Liver (tissue), 9 donors: ENCODE data around the gene SORCS2. TPM values are rescaled to one million over a fixed set of nuclear protein-coding genes. Genes with fewer than 3 reads are reported as not detected.

Experiments used
- DNase-seq: peaks from one replicate; pipeline ENCODE4 v3.0.0-alpha.2; 2017; ENCODE audit warnings: low spot score
- H3K27ac ChIP-seq, 2 donors: one replicate each; pipeline ENCODE4 v1.7.0; 2013; ENCODE audit warnings: inconsistent platforms in 2 of 2, low read length in 2 of 2, control low read depth in 1 of 2, low read depth in 1 of 2, mild to moderate bottlenecking in 1 of 2
- H3K27me3 ChIP-seq, 4 donors: one replicate each; pipeline versions ENCODE4 v1.6.1 to v1.7.0; 2013; ENCODE audit warnings: low read length in 3 of 4, inconsistent platforms in 1 of 4, mild to moderate bottlenecking in 1 of 4, moderate library complexity in 1 of 4; ENCODE audit not compliant: control insufficient read depth in 4 of 4, insufficient read depth in 4 of 4
- H3K36me3 ChIP-seq, 4 donors: one replicate each; pipeline versions ENCODE4 v1.6.1 to v1.7.0; 2013; ENCODE audit warnings: low read length in 3 of 4, mild to moderate bottlenecking in 3 of 4, low read depth in 1 of 4, moderate library complexity in 1 of 4; ENCODE audit not compliant: control insufficient read depth in 4 of 4, insufficient read depth in 3 of 4
- H3K4me1 ChIP-seq, 4 donors: one replicate each; pipeline versions ENCODE4 v1.6.1 to v1.7.0; 2013; ENCODE audit warnings: low read length in 3 of 4, mild to moderate bottlenecking in 3 of 4, moderate library complexity in 1 of 4; ENCODE audit not compliant: control insufficient read depth in 4 of 4, insufficient read depth in 4 of 4
- H3K4me3 ChIP-seq, 3 donors: one replicate each; pipeline versions ENCODE4 v1.6.1 to v1.7.0; 2013; ENCODE audit warnings: low read length in 3 of 3, control low read depth in 1 of 3, low read depth in 1 of 3, mild to moderate bottlenecking in 1 of 3
- H3K9ac ChIP-seq, 2 donors: one replicate each; pipeline ENCODE4 v1.7.0; 2013; ENCODE audit warnings: low read length in 2 of 2, mild to moderate bottlenecking in 2 of 2, moderate library complexity in 2 of 2, control low read depth in 1 of 2, low read depth in 1 of 2
- H3K9me3 ChIP-seq, 4 donors: one replicate each; pipeline versions ENCODE4 v1.6.1 to v1.7.0; 2013; ENCODE audit warnings: low read length in 3 of 4; ENCODE audit not compliant: control insufficient read depth in 4 of 4
- EGR1 ChIP-seq, 2 donors: IDR thresholded peaks; 2 replicates each; pipeline ENCODE4 v1.6.1; 2016 to 2018; ENCODE audit warnings: antibody characterized with exemption in 2 of 2, low read depth in 2 of 2
- FOXA1 ChIP-seq: IDR thresholded peaks from 2 replicates; pipeline ENCODE4 v1.6.1; 2016; ENCODE audit warnings: antibody characterized with exemption
- FOXA2 ChIP-seq: IDR thresholded peaks from 2 replicates; pipeline ENCODE4 v1.6.1; 2016; ENCODE audit warnings: antibody characterized with exemption
- GABPA ChIP-seq, 2 donors: IDR thresholded peaks in 1 of 2; conservative IDR thresholded peaks in 1 of 2; 2 replicates each; pipeline ENCODE4 v1.6.1; 2016; ENCODE audit warnings: antibody characterized with exemption in 2 of 2, mild to moderate bottlenecking in 1 of 2, moderate library complexity in 1 of 2
- HNF4A ChIP-seq, 2 donors: conservative IDR thresholded peaks; 2 replicates each; pipeline ENCODE4 v1.6.1; 2016; ENCODE audit warnings: antibody characterized with exemption in 2 of 2, mild to moderate bottlenecking in 2 of 2
- RAD21 ChIP-seq, 2 donors: IDR thresholded peaks; 2 replicates each; pipeline ENCODE4 v1.6.1; 2016; ENCODE audit warnings: antibody characterized with exemption in 2 of 2, mild to moderate bottlenecking in 2 of 2
- RXRA ChIP-seq, 2 donors: IDR thresholded peaks; 2 replicates each; pipeline ENCODE4 v1.6.1; 2017 to 2018; ENCODE audit warnings: antibody characterized with exemption in 2 of 2, mild to moderate bottlenecking in 1 of 2
- SP1 ChIP-seq: IDR thresholded peaks from 2 replicates; pipeline ENCODE4 v1.6.1; 2018; ENCODE audit warnings: antibody characterized with exemption, mild to moderate bottlenecking
- TAF1 ChIP-seq: conservative IDR thresholded peaks from 2 replicates; pipeline ENCODE4 v1.6.1; 2016; ENCODE audit warnings: antibody characterized with exemption, mild to moderate bottlenecking
- YY1 ChIP-seq: IDR thresholded peaks from 2 replicates; pipeline ENCODE4 v1.6.1; 2016; ENCODE audit warnings: antibody characterized with exemption, mild to moderate bottlenecking
- WGBS: extraction: QIAGEN DNeasy Blood & Tissue Kit; methylation state at CpG from one replicate; pipeline ENCODE4 v1.1.7; 2013; 5-methylcytosine and 5-hydroxymethylcytosine counted together
- polyA plus RNA-seq, 2 donors: library from polyadenylated mRNA; stranded (reverse) in 1 of 2; unstranded in 1 of 2; fragments of 200-250 nt in 1 of 2; fragments of >200 nt in 1 of 2; fragmentation: Nextera tagmentation in 1 of 2; extraction: Ambion mirVana in 1 of 2; gene quantifications; one replicate each; pipeline versions ENCODE4 v1.2.1 to v1.2.3, GENCODE V29; 2013 to 2015
- total RNA-seq, 2 donors: library from RNA; depleted of rRNA; stranded (reverse); fragments of >200 nt; gene quantifications; one replicate each; pipeline ENCODE4 v1.2.3, GENCODE V29; 2014
- TF ChIP-seq, protein P1 (sequence below): IDR thresholded peaks from 2 replicates; pipeline ENCODE4 v1.6.1; 2016; ENCODE audit warnings: antibody characterized with exemption
- TF ChIP-seq, protein P2 (sequence below): fragments of 150-350 bp; IDR thresholded peaks from 2 replicates; pipeline ENCODE4 v1.5.1; 2017; ENCODE audit warnings: improper control_type of control experiment, low read depth, low read length; ENCODE audit not compliant: missing input control
- TF ChIP-seq, protein P3 (sequence below): IDR thresholded peaks from 2 replicates; pipeline ENCODE4 v1.6.1; 2016; ENCODE audit warnings: antibody characterized with exemption
- donor health status: healthy.
- donor health status: healthy.
- donor health status: healthy.
- donor health status: healthy.
- donor health status: healthy.

SORCS2 gene
- total and polyA plus RNA-seq, 4 donors = 0.10 to 1.4 (median 0.92) TPM

DNA sequence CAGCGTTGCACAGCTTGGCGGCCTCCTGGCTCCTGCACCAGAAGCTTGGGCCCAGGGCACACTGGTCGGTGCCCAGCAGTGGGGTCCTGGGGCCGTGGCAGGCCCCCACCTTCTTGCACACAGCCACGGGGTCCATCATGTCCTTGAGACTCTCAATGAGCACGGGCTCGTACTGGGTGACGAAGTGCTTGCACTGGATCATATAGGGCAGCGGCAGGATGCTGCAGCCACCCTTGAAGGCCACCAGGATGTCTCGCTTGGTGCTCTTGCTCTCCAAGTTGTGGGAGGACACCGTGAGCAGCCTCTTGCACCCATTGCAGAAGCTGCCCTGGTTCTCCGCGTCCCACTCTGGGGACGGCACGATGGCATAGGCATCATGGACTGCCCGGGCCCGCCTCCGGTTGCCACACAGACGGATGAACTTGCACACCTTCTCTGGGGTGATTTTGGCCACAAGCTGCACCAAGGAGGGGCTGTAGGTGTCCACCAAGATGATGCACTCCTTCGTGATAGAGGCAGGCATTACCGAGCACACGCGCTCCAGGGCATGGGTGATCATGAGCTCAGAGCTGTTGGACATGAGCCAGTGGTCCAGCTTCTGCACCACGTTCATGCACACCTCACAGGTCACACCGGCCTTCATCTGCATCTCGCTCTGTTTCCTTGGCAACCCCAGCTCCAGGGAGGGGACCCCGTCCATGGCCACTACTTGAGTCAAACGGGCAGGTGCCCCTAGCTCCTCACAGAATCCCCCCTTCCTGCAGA lies 241.2 kb downstream of the SORCS2 start:
- Histone ChIP-seq H3K4me1 (no peaks in the 10 kb centered on the region), H3K27me3 (no peaks in the 10 kb centered on the region), H3K36me3 (no peaks in the 10 kb centered on the region), H3K4me3 (no peak overlapping the region), H3K9me3 (no peaks in the 10 kb centered on the region), H3K9ac (no peak overlapping the region), H3K27ac (no peak overlapping the region)
- no peak for TF ChIP-seq EGR1 (IDR thresholded peaks at IDR 0.05; ENCODE audit: low read depth in 2 of 2)
- no peak for TF ChIP-seq FOXA1
- TF ChIP-seq GABPA (IDR thresholded peaks at IDR 0.05 in 1 of 2, conservative IDR thresholded peaks at IDR 0.05 in 1 of 2) = no peak
- TF ChIP-seq, protein P1, sequence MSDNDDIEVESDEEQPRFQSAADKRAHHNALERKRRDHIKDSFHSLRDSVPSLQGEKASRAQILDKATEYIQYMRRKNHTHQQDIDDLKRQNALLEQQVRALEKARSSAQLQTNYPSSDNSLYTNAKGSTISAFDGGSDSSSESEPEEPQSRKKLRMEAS = no peak
- no peak for TF ChIP-seq RXRA (IDR thresholded peaks at IDR 0.05)
- TF ChIP-seq YY1 = no peak
- no peak for DNase-seq
- WGBS = 93% methylated on average over 28 of the region's 28 CpGs

DNA sequence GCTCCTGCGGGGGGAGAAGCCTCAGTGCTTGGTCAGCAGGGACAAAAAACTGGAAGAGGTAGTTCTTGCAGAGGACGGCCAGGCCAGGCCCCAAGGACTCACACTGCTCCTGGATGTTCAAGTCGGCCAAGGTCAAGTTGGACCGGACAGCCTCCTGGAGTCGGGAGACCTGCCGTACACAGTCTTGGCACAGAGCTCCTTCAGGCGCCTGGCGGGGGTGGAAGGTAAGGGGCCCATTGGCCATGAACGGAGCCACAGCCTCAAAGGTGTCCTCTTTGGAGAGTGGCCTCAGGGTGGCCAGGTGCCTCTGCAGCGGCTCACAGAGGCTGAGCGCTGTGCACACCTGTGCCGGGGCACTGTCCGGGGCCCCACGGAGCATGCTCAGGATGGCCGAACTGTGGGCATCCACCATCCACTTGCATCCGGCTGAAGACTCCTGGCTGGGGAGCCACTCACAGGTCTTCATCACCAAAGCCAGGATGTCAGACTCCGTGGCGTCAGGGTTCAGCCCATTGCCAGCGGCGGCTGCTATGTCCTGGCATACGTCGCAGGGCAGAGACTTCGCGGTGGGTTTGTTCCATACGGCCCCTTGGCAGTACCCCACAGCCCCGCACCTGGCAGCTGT lies 241.9 kb downstream of the SORCS2 start:
- no peaks in the 10 kb centered on the region for H3K27me3 ChIP-seq
- H3K9me3 ChIP-seq = no peaks in the 10 kb centered on the region
- TF ChIP-seq RAD21 (IDR thresholded peaks at IDR 0.05) (no peak), SP1 (no peak)
- TF ChIP-seq, protein P2, sequence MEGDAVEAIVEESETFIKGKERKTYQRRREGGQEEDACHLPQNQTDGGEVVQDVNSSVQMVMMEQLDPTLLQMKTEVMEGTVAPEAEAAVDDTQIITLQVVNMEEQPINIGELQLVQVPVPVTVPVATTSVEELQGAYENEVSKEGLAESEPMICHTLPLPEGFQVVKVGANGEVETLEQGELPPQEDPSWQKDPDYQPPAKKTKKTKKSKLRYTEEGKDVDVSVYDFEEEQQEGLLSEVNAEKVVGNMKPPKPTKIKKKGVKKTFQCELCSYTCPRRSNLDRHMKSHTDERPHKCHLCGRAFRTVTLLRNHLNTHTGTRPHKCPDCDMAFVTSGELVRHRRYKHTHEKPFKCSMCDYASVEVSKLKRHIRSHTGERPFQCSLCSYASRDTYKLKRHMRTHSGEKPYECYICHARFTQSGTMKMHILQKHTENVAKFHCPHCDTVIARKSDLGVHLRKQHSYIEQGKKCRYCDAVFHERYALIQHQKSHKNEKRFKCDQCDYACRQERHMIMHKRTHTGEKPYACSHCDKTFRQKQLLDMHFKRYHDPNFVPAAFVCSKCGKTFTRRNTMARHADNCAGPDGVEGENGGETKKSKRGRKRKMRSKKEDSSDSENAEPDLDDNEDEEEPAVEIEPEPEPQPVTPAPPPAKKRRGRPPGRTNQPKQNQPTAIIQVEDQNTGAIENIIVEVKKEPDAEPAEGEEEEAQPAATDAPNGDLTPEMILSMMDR = no peak
- TF ChIP-seq, protein P1 = no peak
- H3K9ac ChIP-seq = no peak overlapping the region
- no peak overlapping the region for H3K4me3 ChIP-seq
- H3K36me3 ChIP-seq = no peaks in the 10 kb centered on the region
- no peak overlapping the region for H3K27ac ChIP-seq
- DNase-seq = no peak
- 95% methylated on average over 26 of the region's 26 CpGs for WGBS
- H3K4me1 ChIP-seq = no peaks in the 10 kb centered on the region

DNA sequence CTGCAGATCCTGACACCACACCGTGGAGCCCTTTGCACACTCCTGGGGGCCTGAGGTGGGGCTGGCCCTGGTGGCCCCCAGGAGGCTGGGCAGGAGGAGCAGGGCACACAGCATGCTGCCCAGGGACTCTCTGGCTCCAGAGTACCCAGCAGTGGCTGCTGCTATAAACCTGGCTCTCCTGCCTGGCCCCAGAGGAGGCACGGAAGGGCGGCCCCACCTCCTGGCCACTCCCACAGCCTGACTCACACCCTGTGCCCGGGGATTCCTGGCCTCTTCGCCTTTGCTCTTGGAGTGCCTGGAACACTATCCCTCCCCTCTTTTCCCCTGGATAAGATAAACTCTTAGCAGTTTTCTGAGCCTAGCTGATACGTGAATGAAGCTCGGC lies 242.4 kb downstream of the SORCS2 start, which contains the start of gene PSAPL1:
Gene PSAPL1 (minus strand): TSS at position 165 of the 385 bp plus-strand sequence. CDS start 51 bp downstream, at position 114.
- H3K9ac ChIP-seq = no peak within 1 kb of the TSS
- no peaks in the 10 kb centered on the region for H3K9me3 ChIP-seq
- no peaks in the 10 kb centered on the region for H3K27me3 ChIP-seq
- H3K27ac ChIP-seq = no peak within 1 kb of the TSS
- no peak for TF ChIP-seq EGR1 (IDR thresholded peaks at IDR 0.05; ENCODE audit: low read depth in 2 of 2)
- TF ChIP-seq GABPA (IDR thresholded peaks at IDR 0.05 in 1 of 2, conservative IDR thresholded peaks at IDR 0.05 in 1 of 2) = no peak
- TF ChIP-seq, protein P3, sequence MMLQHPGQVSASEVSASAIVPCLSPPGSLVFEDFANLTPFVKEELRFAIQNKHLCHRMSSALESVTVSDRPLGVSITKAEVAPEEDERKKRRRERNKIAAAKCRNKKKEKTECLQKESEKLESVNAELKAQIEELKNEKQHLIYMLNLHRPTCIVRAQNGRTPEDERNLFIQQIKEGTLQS = no peak
- TF ChIP-seq TAF1 = no peak
- no peak for TF ChIP-seq RAD21 (IDR thresholded peaks at IDR 0.05)
- TF ChIP-seq FOXA1 = no peak
- no peak for TF ChIP-seq HNF4A (conservative IDR thresholded peaks at IDR 0.05)
- TF ChIP-seq FOXA2 = no peak
- TF ChIP-seq, protein P2 = no peak
- WGBS = 61% methylated on average over 7 of the region's 7 CpGs
- no peak for DNase-seq
- no peaks in the 10 kb centered on the region for H3K4me1 ChIP-seq
- no peak within 1 kb of the TSS for H3K4me3 ChIP-seq
- H3K36me3 ChIP-seq = no peaks in the 10 kb centered on the region
